GM18520 (cell line): ENCODE results near the gene GPR34.

ENCODE experiments used
- ATAC-seq: cut with Tn5 transposase; IDR thresholded peaks from one replicate; pipeline ENCODE4 v1.9.1; 2021; ENCODE audit not compliant: unreplicated experiment

The GPR34 gene

GRCh38 chrX:41732260-41732659 is 43.5 kb downstream of the GPR34 start:
- ATAC-seq: no peak

- ATAC-seq: peak; percentile 97
Measured at GRCh38 chrX:41733939-41734338, 45.2 kb downstream of the GPR34 start.

GRCh38 chrX:41734530-41734929 is 45.8 kb downstream of the GPR34 start:
- ATAC-seq: no peak

GRCh38 chrX:41737065-41737464 is 48.3 kb downstream of the GPR34 start:
- ATAC-seq: no peak

- ATAC-seq: no peak
Measured at GRCh38 chrX:41739871-41740270, 51.1 kb downstream of the GPR34 start.
